Measurements from ENCODE around the gene RAB26. TPM values are rescaled to one million over a fixed set of nuclear protein-coding genes. Genes with fewer than 3 reads are reported as not detected.

RAB26 gene
- total and polyA plus RNA-seq, 2 of the 13 experiments (the other 11 are each of a cell fraction or from before 2014, with no cell fraction given): 0.86 to 3.6 TPM

- in situ Hi-C loops (cut with HindIII; ENCODE audit: extremely low pct_ligation_motif_present, low pct_unique_long_range_greater_than_20kb): no loop called here
- POLR2A ChIA-PET: interaction anchor here (2.2 to 2.9 kb wide), 2 partner anchors 9 to 11 kb away, joined by 8 to 12 read pairs; partner anchors contain the start of gene TRAF7
- Histone ChIP-seq H3K9ac (ENCODE audit: insufficient read depth, low read depth, low read length) (no peak overlapping the region), H4K20me1 (ENCODE audit: insufficient read depth, low read length) (peaks cover 14% of the 10 kb centered on the region; the same call in 1 of the 2 replicates), H3K36me3 (replicated peaks in 1 of 2; ENCODE audit: control insufficient read depth in 1 of 2, insufficient read depth in 2 of 2, low read length in 2 of 2) (peaks cover 13 to 31% of the 10 kb centered on the region in 2 experiments; a peak in 3 of 5 replicates), H3K4me3 (replicated peaks in 1 of 3; ENCODE audit: insufficient read depth in 1 of 3, low read depth in 2 of 3, low read length in 3 of 3) (no peak overlapping the region), H3K79me2 (ENCODE audit: insufficient read depth, low read length) (peaks cover 22% of the 10 kb centered on the region), H3K4me2 (ENCODE audit: low read depth, low read length) (no peak overlapping the region), H3K4me1 (ENCODE audit: insufficient read depth, low read length) (peaks cover 49% of the 10 kb centered on the region), H2AFZ (ENCODE audit: low read length) (no peak overlapping the region), H3K27me3 (ENCODE audit: control insufficient read depth in 1 of 2, insufficient read depth in 2 of 2, low read length in 2 of 2) (no peaks in the 10 kb centered on the region), H3K9me3 (ENCODE audit: low read length) (no peaks in the 10 kb centered on the region), H3K27ac (ENCODE audit: extremely low read length, insufficient read depth, low read length) (no peak overlapping the region)
- intact Hi-C loops (cut with micrococcal nuclease; ENCODE audit: unreplicated experiment): no loop called here
- WGBS (ENCODE audit: low lambda C conversion rate): 93% methylated on average over 5 of the region's 12 CpGs
- BruUV-seq (replicated peaks): no TSS peak
- DNase-seq (ENCODE audit: low spot score): no peak
- no peak for ATAC-seq
- 0 out of 2 replicates have a peak, but pooled peaks have one; percentile 18 for TF ChIP-seq HNRNPL (IDR thresholded peaks at IDR 0.05; ENCODE audit: low read depth, low read length)
- no peak for TF ChIP-seq ZNF30 (CRISPR knock-in tag; IDR thresholded peaks at IDR 0.05)
- TF ChIP-seq ZNF263 (CRISPR knock-in tag; IDR thresholded peaks at IDR 0.05): 0 out of 2 replicates have a peak, but pooled peaks have one; percentile 29
- CTCF ChIA-PET (ENCODE audit: low intra/inter-chr PET ratio, low total read pairs): no interaction called here
- FAIRE-seq: no peak
These were observed 17.4 kb downstream of the RAB26 start for GRCh38 chr16:2165861-2166260.

GRCh38 chr16:2166263-2167067 is 18.0 kb downstream of the RAB26 start:
- Histone ChIP-seq H2AFZ (ENCODE audit: low read length) (no peak overlapping the region), H3K4me3 (replicated peaks in 1 of 3; ENCODE audit: insufficient read depth in 1 of 3, low read depth in 2 of 3, low read length in 3 of 3) (no peak overlapping the region), H3K9ac (ENCODE audit: insufficient read depth, low read depth, low read length) (no peak overlapping the region), H3K9me3 (ENCODE audit: low read length) (no peaks in the 10 kb centered on the region), H3K27me3 (ENCODE audit: control insufficient read depth in 1 of 2, insufficient read depth in 2 of 2, low read length in 2 of 2) (no peaks in the 10 kb centered on the region), H3K4me1 (ENCODE audit: insufficient read depth, low read length) (peaks cover 43% of the 10 kb centered on the region), H3K36me3 (replicated peaks in 1 of 2; ENCODE audit: control insufficient read depth in 1 of 2, insufficient read depth in 2 of 2, low read length in 2 of 2) (peaks cover 13 to 31% of the 10 kb centered on the region in 2 experiments; a peak in 3 of 5 replicates), H3K27ac (ENCODE audit: extremely low read length, insufficient read depth, low read length) (no peak overlapping the region), H3K4me2 (ENCODE audit: low read depth, low read length) (no peak overlapping the region), H4K20me1 (ENCODE audit: insufficient read depth, low read length) (peaks cover 10% of the 10 kb centered on the region; the same call in 1 of the 2 replicates), H3K79me2 (ENCODE audit: insufficient read depth, low read length) (peaks cover 20% of the 10 kb centered on the region)
- ChIA-PET CTCF (ENCODE audit: low intra/inter-chr PET ratio, low total read pairs) (no interaction called here), POLR2A (interaction anchor here (2.2 to 2.9 kb wide), 2 partner anchors 9 to 11 kb away, joined by 8 to 12 read pairs; partner anchors contain the start of gene TRAF7)
- no peak for DNase-seq (ENCODE audit: low spot score)
- in situ Hi-C loops (cut with HindIII; ENCODE audit: extremely low pct_ligation_motif_present, low pct_unique_long_range_greater_than_20kb): no loop called here
- no peak for ATAC-seq
- BruUV-seq (replicated peaks): no TSS peak
- intact Hi-C loops (cut with micrococcal nuclease; ENCODE audit: unreplicated experiment): no loop called here
- FAIRE-seq: no peak
- 90% methylated on average over 16 of the region's 17 CpGs for WGBS (ENCODE audit: low lambda C conversion rate)
- TF ChIP-seq CEBPG (CRISPR knock-in tag; IDR thresholded peaks at IDR 0.05) (peak; percentile 51; the same call in 1 of the 2 replicates), HOXA3 (CRISPR knock-in tag; IDR thresholded peaks at IDR 0.05) (peak; percentile 10; the same call in 1 of the 2 replicates), CEBPB (IDR thresholded peaks at IDR 0.05; ENCODE audit: borderline replicate concordance, low read depth, low read length) (peak; percentile 24; the same call in 1 of the 2 replicates), TEAD3 (CRISPR knock-in tag; optimal IDR thresholded peaks at IDR 0.05; ENCODE audit: borderline replicate concordance) (peak; percentile 50), ATF6 (CRISPR knock-in tag; conservative IDR thresholded peaks at IDR 0.05) (no peak), POGZ (CRISPR knock-in tag; IDR thresholded peaks at IDR 0.05) (no peak), ZNF224 (CRISPR knock-in tag; IDR thresholded peaks at IDR 0.05) (no peak), ZNF609 (CRISPR knock-in tag; IDR thresholded peaks at IDR 0.05; ENCODE audit: borderline replicate concordance) (no peak)
